ENCODE results near the gene SYNE3. TPM values are rescaled to one million over a fixed set of nuclear protein-coding genes. Genes with fewer than 3 reads are reported as not detected.

Gene SYNE3
- total and polyA plus RNA-seq, 2 of the 8 experiments (the other 6 are each of a cell fraction or from before 2014, with no cell fraction given): under 0.01 TPM; not detected in 1

GRCh38 chr14:95469134-95469481 lies 47.3 kb downstream of the SYNE3 start (continued):
- TF ChIP-seq CHD7 (IDR thresholded peaks at IDR 0.05; ENCODE audit: insufficient replicate concordance, low read length) (no peak), CHD2 (IDR thresholded peaks at IDR 0.05; ENCODE audit: low read length) (no peak), USF2 (IDR thresholded peaks at IDR 0.05; ENCODE audit: low read length) (no peak), BRCA1 (IDR thresholded peaks at IDR 0.05; ENCODE audit: low read depth, low read length) (no peak), BACH1 (IDR thresholded peaks at IDR 0.05; ENCODE audit: low read length) (no peak), ATF3 (IDR thresholded peaks at IDR 0.05; ENCODE audit: insufficient read depth, low read depth, low read length) (no peak)

Measured in H1 (cell line).